ENCODE data around the gene AJM1.

AJM1 gene

GRCh38 chr9:136857166-136857565 is 14.9 kb downstream of the AJM1 start:
- TF ChIP-seq, protein P1, sequence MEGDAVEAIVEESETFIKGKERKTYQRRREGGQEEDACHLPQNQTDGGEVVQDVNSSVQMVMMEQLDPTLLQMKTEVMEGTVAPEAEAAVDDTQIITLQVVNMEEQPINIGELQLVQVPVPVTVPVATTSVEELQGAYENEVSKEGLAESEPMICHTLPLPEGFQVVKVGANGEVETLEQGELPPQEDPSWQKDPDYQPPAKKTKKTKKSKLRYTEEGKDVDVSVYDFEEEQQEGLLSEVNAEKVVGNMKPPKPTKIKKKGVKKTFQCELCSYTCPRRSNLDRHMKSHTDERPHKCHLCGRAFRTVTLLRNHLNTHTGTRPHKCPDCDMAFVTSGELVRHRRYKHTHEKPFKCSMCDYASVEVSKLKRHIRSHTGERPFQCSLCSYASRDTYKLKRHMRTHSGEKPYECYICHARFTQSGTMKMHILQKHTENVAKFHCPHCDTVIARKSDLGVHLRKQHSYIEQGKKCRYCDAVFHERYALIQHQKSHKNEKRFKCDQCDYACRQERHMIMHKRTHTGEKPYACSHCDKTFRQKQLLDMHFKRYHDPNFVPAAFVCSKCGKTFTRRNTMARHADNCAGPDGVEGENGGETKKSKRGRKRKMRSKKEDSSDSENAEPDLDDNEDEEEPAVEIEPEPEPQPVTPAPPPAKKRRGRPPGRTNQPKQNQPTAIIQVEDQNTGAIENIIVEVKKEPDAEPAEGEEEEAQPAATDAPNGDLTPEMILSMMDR (IDR thresholded peaks at IDR 0.05; ENCODE audit: extremely low read depth, insufficient read depth, missing control alignments): no peak
- DNase-seq (ENCODE audit: low spot score): no peak
- in situ Hi-C loops (cut with MboI; ENCODE audit: low pct_unique_long_range_greater_than_20kb, low sequenced_read_pairs, unreplicated experiment): no loop called here

GRCh38 chr9:136857581-136858412 is 15.5 kb downstream of the AJM1 start:
- in situ Hi-C loops (cut with MboI; ENCODE audit: low pct_unique_long_range_greater_than_20kb, low sequenced_read_pairs, unreplicated experiment): no loop called here
- DNase-seq (ENCODE audit: low spot score): no peak
- TF ChIP-seq, protein P1 (IDR thresholded peaks at IDR 0.05; ENCODE audit: extremely low read depth, insufficient read depth, missing control alignments): no peak

DNA sequence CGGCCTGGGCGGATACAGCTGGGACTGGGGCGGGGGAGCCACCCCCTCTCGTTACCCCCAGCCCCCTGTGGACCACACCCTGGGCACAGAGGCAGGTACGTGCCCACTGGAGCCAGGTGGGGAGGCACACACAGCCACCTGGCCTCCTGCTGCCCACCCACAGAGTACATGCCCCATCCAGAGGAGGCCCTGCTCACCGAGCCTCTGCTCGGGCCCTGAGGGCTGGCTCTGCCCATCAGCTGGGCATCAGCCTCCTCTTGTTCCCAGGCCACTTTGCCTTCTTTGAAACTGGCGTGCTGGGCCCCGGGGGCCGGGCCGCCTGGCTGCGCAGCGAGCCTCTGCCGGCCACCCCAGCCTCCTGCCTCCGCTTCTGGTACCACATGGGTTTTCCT is 16.2 kb downstream of the AJM1 start:
- in situ Hi-C loops (cut with MboI; ENCODE audit: low pct_unique_long_range_greater_than_20kb, low sequenced_read_pairs, unreplicated experiment): no loop called here
- DNase-seq (ENCODE audit: low spot score): no peak

DNA sequence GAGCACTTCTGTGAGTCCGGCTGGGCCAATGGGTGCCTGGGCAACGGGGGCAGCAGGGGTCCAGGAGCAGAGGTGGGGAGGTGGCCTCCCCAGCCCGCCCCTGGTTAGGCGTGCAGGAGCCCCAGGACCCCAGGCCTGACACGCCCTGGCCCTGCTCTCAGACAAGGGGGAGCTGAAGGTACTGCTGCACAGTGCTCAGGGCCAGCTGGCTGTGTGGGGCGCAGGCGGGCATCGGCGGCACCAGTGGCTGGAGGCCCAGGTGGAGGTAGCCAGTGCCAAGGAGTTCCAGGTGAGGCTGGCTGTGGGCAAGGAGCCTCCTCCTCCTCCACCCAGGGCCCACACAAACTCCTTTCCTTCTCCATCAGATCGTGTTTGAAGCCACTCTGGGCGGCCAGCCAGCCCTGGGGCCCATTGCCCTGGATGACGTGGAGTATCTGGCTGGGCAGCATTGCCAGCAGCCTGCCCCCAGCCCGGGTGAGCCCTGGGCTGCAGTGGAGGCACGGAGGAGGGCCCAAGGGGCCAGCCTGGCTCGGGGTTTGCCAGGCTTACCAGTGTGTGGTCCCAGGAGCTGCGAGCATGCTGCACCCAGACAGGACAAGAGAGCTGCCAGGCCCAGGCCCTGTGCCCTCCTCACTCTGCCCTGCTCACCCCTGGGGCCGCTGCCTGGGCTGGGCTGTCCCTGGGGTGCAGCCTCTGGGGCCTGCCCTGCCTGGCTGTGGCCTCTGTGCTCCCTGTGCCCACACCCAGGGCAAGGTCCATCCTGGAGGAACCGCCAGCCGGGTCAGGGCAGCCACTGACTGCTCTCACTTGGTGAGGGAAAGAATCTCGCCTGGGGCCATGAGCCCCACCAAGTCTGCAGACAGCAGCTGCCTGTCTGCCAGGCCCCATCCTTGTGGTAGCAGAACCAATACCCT is 16.8 kb downstream of the AJM1 start:
- no peak for DNase-seq (ENCODE audit: low spot score)
- in situ Hi-C loops (cut with MboI; ENCODE audit: low pct_unique_long_range_greater_than_20kb, low sequenced_read_pairs, unreplicated experiment): no loop called here
- TF ChIP-seq, protein P1 (IDR thresholded peaks at IDR 0.05; ENCODE audit: extremely low read depth, insufficient read depth, missing control alignments): no peak

More for the DNA sequence above, 16.2 kb downstream of the AJM1 start:
- TF ChIP-seq, protein P1 (IDR thresholded peaks at IDR 0.05; ENCODE audit: extremely low read depth, insufficient read depth, missing control alignments): no peak

DNA sequence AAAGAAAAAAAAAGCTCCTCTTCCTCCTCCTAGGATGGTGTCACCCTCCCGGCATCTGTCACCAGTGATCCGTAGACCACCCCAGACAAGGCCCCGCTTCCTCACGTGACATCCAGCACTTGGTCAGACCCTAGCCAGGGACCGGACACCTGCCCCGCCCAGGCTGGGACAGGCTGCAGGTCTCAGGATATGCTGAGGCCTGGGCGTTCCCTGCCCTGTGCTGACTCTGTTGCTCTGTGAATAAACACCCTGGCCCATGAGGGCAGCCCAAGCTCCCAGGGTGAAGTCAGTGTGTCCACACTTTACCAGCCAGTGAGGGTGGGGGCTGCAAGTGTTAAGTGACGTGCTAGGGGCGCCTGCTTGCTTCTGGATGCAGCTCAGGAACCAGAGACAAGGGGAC is 18.3 kb downstream of the AJM1 start:
- TF ChIP-seq, protein P1 (IDR thresholded peaks at IDR 0.05; ENCODE audit: extremely low read depth, insufficient read depth, missing control alignments): no peak
- in situ Hi-C loops (cut with MboI; ENCODE audit: low pct_unique_long_range_greater_than_20kb, low sequenced_read_pairs, unreplicated experiment): no loop called here
- DNase-seq (ENCODE audit: low spot score): no peak

- in situ Hi-C loops (cut with MboI; ENCODE audit: low pct_unique_long_range_greater_than_20kb, low sequenced_read_pairs, unreplicated experiment): no loop called here
- no peak for DNase-seq (ENCODE audit: low spot score)
- TF ChIP-seq, protein P1 (IDR thresholded peaks at IDR 0.05; ENCODE audit: extremely low read depth, insufficient read depth, missing control alignments): no peak
Measured at GRCh38 chr9:136860933-136861873, 18.9 kb downstream of the AJM1 start.
